GM12872 (cell line): ENCODE data around the gene PHOX2B.

ENCODE experiments used
- TF ChIP-seq, protein P1 (sequence below): IDR thresholded peaks from 3 replicates; pipeline ENCODE4 v1.5.1; 2011; ENCODE audit warnings: low read depth, mild to moderate bottlenecking, low read length, moderate library complexity; ENCODE audit not compliant: insufficient read depth

PHOX2B gene

DNA sequence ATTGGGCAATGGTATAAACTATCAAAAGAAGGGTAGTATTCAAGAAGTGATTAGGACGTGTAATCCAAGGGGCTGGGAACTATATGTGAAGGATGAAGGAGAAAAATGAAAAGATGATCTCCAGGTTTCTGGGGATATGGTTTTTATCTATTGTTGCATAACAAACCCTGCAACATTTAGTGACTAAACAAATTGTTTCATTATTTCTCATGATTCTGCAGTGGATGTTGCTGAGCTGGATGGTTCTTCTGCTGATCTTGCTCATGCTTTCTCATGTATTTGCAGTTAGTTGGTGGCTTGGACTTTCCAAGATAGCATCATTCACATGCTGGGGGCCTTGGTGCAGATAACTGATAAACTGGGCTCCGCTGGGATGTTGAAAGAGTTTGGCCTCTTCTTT lies 29.1 kb downstream of the PHOX2B start:
- TF ChIP-seq, protein P1, sequence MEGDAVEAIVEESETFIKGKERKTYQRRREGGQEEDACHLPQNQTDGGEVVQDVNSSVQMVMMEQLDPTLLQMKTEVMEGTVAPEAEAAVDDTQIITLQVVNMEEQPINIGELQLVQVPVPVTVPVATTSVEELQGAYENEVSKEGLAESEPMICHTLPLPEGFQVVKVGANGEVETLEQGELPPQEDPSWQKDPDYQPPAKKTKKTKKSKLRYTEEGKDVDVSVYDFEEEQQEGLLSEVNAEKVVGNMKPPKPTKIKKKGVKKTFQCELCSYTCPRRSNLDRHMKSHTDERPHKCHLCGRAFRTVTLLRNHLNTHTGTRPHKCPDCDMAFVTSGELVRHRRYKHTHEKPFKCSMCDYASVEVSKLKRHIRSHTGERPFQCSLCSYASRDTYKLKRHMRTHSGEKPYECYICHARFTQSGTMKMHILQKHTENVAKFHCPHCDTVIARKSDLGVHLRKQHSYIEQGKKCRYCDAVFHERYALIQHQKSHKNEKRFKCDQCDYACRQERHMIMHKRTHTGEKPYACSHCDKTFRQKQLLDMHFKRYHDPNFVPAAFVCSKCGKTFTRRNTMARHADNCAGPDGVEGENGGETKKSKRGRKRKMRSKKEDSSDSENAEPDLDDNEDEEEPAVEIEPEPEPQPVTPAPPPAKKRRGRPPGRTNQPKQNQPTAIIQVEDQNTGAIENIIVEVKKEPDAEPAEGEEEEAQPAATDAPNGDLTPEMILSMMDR: no peak

DNA sequence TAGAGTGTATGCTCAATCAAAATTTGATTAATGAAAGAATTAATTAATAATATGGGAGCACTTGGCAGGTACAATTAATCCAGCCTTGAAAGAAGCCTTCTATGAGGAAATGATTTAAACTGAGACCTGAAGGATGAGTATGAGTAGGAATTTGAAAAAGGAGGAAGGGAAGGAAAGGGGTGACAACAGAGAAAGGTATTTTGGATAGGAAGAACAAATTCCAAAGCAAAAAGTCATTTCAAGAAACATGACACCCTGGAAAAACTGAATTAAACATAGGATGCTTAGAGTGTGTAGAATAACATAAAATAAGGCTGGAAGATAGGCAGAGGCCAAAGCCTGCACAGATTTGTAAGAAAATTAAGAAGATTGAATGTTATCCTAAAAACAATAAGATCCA lies 29.6 kb downstream of the PHOX2B start:
- TF ChIP-seq, protein P1: no peak

DNA sequence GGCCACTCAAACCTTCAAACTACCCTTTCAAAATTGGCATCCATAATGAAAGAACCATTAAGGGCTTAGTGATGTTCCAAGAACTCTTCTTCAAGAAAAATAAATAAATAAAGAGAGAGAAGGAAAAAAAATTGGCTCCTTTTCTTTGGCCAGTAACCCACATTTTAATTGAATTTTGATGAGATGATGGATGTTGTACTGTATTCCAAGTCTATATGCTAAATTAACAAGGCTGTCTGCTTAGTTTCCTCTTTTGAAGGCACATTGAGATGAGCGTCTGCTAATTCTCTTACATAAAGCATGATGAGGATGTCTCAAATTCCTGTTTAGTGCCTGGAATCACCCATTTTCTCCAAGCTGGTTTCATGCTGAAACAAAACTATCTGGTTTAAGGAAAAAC lies 33.4 kb downstream of the PHOX2B start:
- TF ChIP-seq, protein P1: no peak

DNA sequence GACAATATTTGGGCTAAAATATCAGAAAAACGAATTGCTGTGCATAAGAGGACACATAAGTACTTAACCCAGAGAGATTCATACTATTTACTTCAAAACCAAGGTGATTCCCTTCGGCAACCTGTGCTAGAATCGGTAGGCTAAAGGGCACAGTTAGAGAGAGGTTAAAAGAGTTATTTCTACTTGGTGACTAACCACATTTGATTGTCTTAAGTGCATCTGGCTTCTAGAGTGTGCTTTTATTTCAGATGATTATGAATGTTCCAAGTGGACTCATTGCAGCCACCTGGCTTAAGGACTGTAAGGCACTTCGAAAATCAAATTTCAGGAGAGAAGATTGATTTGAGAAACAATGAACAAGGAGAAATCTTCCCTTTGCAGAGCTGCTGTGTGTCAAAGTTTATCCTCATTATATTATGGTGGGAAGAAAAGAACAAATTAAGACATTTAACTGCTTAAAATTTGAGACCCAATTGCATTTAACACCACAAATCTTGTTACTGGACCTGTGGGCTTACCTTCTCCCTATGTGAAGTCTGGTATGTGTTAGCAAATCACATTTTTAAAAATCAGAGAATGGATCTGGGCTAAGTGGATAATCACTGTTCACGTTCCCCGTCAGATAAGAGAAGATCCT lies 34.0 kb downstream of the PHOX2B start:
- TF ChIP-seq, protein P1: no peak

DNA sequence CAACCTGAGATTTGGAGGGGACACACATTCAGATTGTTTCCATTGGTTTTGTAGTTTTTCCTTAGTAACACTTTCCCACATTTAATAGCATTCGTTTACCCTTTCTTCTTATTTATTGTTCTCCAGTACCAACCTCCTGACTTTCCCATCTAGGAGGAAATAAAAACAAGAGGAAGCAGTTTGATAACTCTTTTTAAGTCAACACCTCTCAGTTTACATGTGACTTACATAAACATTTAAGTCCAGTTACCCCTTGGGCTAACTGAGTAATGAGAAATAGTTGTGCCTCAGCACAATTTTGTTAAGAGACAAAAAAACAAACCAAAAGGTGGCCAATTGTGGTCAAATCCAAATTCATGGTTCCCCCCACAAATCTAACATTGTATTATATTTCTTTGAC lies 34.8 kb downstream of the PHOX2B start:
- TF ChIP-seq, protein P1: no peak

DNA sequence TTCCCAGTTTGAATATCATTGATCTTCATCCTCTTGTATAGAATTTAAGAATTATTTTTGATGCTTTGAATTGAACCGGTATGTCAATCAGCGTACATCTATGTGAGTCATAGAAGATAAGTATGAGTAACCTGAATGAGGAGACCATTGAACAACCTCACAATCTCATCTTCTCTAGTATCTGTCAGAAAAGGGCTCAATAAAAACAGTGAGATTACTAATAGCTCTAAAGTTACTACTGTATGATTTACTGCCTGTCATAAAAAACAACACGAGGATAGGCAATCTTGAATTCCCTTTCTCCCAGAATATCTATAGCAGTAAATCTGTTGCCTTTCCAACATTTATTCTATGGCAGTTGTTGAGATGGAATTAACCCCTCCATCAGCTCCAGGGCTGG lies 36.1 kb downstream of the PHOX2B start:
- TF ChIP-seq, protein P1: no peak

DNA sequence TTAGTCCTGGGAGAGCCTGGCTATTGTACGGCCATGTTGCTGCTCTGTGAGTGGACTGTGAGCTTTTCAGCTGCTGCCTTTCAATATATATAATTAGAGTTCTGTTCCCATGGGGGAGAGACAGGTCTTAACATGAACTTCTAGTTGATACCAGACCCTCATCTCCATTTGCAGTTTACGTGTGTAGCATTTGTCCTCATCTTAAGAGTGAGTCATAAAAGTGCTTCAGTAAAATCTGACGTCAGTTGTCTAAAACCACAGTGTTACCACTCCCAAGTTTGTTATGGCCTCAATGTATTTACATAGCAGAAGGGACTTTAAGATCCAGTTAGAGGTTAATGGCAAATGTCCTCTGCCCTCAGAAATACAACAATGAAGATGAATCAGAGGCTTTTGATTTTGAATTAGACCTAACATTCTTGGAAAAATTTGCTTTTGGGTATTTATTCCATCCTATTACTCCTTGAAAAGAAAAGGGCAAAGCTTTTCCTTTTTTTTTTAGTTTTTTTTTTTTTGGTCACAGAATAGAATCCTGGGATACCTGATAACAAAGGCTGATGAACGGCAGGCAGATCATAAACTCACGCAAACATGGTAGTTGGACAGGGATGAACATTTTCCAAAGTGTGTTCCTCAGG lies 38.6 kb downstream of the PHOX2B start:
- TF ChIP-seq, protein P1: no peak

DNA sequence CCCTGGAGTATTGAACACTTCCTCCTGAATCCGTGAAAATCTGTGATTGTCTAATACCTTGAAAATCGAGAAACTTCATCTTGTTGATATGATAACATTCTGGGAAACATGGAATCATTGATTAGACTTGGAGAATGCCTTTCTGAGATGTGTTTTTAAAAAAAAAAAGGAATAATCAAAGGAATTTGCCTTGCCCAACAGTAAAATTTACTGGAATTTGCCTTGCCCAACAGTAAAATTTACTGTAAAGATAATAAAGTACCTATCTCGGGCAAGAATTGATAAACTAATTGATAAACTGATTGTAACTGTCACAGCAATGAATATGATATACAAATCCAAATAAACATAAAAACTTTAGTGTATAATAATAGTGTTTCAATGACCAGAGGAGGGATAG lies 44.7 kb downstream of the PHOX2B start:
- TF ChIP-seq, protein P1: no peak
